Suprapubic skin (tissue), 4 donors: ENCODE measurements around the gene ZFYVE1. TPM values are rescaled to one million over a fixed set of nuclear protein-coding genes. Genes with fewer than 3 reads are reported as not detected.
"Not testable (repeated sequence)": the region's sequence is repeated elsewhere in the genome, so short reads cannot be mapped to it uniquely, and the experiment has no call there.

ENCODE experiments used
- DNase-seq, 2 donors: peaks; one replicate each; pipeline ENCODE4 v3.0.0-alpha.2; 2019; ENCODE audit warnings: low spot score in 2 of 2
- H3K27ac ChIP-seq: fragments of 200-600 bp; sonication (generic); one replicate; pipeline ENCODE4 v1.5.1; 2019
- H3K27me3 ChIP-seq: fragments of 200-600 bp; sonication (generic); one replicate; pipeline ENCODE4 v1.5.1; 2019
- H3K36me3 ChIP-seq: fragments of 200-600 bp; sonication (generic); one replicate; pipeline ENCODE4 v1.5.1; 2019
- H3K4me1 ChIP-seq: fragments of 200-600 bp; sonication (generic); one replicate; pipeline ENCODE4 v1.5.1; 2019
- H3K4me3 ChIP-seq: fragments of 200-600 bp; sonication (generic); one replicate; pipeline ENCODE4 v1.5.1; 2019; ENCODE audit warnings: mild to moderate bottlenecking
- H3K9me3 ChIP-seq: fragments of 200-600 bp; sonication (generic); one replicate; pipeline ENCODE4 v1.5.1; 2019
- CTCF ChIP-seq, 2 donors: fragments of 200-600 bp in 1 of 2; fragments of 450-650 bp in 1 of 2; sonication (generic) in 1 of 2; IDR thresholded peaks; one replicate each; pipeline ENCODE4 v1.5.1; 2016 to 2019; ENCODE audit warnings: antibody characterized with exemption in 2 of 2, mild to moderate bottlenecking in 1 of 2, moderate library complexity in 1 of 2
- EP300 ChIP-seq: sonication (generic); formaldehyde crosslinking; IDR thresholded peaks from one replicate; pipeline ENCODE4 v1.6.1; 2017; ENCODE audit warnings: antibody characterized with exemption
- POLR2A ChIP-seq, 2 donors: fragments of 450-650 bp; IDR thresholded peaks; one replicate each; pipeline ENCODE4 v1.6.1; 2017; ENCODE audit warnings: antibody characterized with exemption in 2 of 2, mild to moderate bottlenecking in 2 of 2, moderate library complexity in 2 of 2
- POLR2AphosphoS5 ChIP-seq, 3 donors: sonication (generic); formaldehyde crosslinking; IDR thresholded peaks; one replicate each; pipeline ENCODE4 v1.6.1; 2017; ENCODE audit warnings: antibody characterized with exemption in 3 of 3
- WGBS: methylation state at CpG from one replicate; pipeline ENCODE4 v1.1.5; 2018; 5-methylcytosine and 5-hydroxymethylcytosine counted together
- total RNA-seq, 4 donors: library from RNA; depleted of rRNA; stranded (reverse); fragments of >200 nt; gene quantifications; one replicate each; pipeline ENCODE4 v1.1.0, GENCODE V29; 2016

Gene ZFYVE1
- total RNA-seq, 4 donors from 2014 or later, result 17.7 to 42.9 (median 25.9) TPM

- H3K27ac ChIP-seq, result peak overlapping the region; percentile 17
- TF ChIP-seq POLR2A (IDR thresholded peaks at IDR 0.05), result no peak
- no peak for TF ChIP-seq POLR2AphosphoS5 (IDR thresholded peaks at IDR 0.05)
- no peak for TF ChIP-seq EP300
- no peak for TF ChIP-seq CTCF (IDR thresholded peaks at IDR 0.05)
- peaks cover 10% of the 10 kb centered on the region for H3K36me3 ChIP-seq
- peaks cover 33% of the 10 kb centered on the region for H3K4me1 ChIP-seq
- H3K27me3 ChIP-seq, result no peaks in the 10 kb centered on the region
- no peaks in the 10 kb centered on the region for H3K9me3 ChIP-seq
- peak overlapping the region; percentile 91 for H3K4me3 ChIP-seq
- DNase-seq, result no peak
- WGBS, result 36% methylated on average over 3 of the region's 3 CpGs
Observed at GRCh38 chr14:73027546-73027945, 640 bp upstream of the ZFYVE1 start.

GRCh38 chr14:73026243-73026844 is 562 bp downstream of the ZFYVE1 start:
- H3K27ac ChIP-seq, result peak overlapping the region; percentile 91
- H3K9me3 ChIP-seq, result no peaks in the 10 kb centered on the region
- TF ChIP-seq POLR2AphosphoS5 (IDR thresholded peaks at IDR 0.05), result no peak
- TF ChIP-seq EP300, result no peak
- TF ChIP-seq POLR2A (IDR thresholded peaks at IDR 0.05), result no peak
- no peak for TF ChIP-seq CTCF (IDR thresholded peaks at IDR 0.05)
- H3K4me1 ChIP-seq, result peaks cover 39% of the 10 kb centered on the region
- DNase-seq, result no peak
- 2% methylated on average over 13 of the region's 21 CpGs for WGBS
- no peaks in the 10 kb centered on the region for H3K27me3 ChIP-seq
- H3K36me3 ChIP-seq, result peaks cover 10% of the 10 kb centered on the region
- peak overlapping the region; percentile 91 for H3K4me3 ChIP-seq

GRCh38 chr14:73025544-73025943 is 1.4 kb downstream of the ZFYVE1 start:
- 72% methylated on average over 3 of the region's 3 CpGs for WGBS
- Histone ChIP-seq H3K27ac (no peak overlapping the region), H3K36me3 (peaks cover 18% of the 10 kb centered on the region), H3K4me1 (peaks cover 39% of the 10 kb centered on the region), H3K4me3 (peak overlapping the region; percentile 91), H3K9me3 (no peaks in the 10 kb centered on the region), H3K27me3 (no peaks in the 10 kb centered on the region)
- TF ChIP-seq POLR2A (IDR thresholded peaks at IDR 0.05) (no peak), CTCF (IDR thresholded peaks at IDR 0.05) (no peak), POLR2AphosphoS5 (IDR thresholded peaks at IDR 0.05) (no peak), EP300 (no peak)
- DNase-seq, result no peak

- Histone ChIP-seq H3K4me3 (no peak overlapping the region), H3K36me3 (peaks cover 40% of the 10 kb centered on the region), H3K27me3 (no peaks in the 10 kb centered on the region), H3K4me1 (peaks cover 41% of the 10 kb centered on the region), H3K9me3 (no peaks in the 10 kb centered on the region), H3K27ac (no peak overlapping the region)
- WGBS, result 95% methylated on average over 4 of the region's 4 CpGs
- no peak for DNase-seq
- TF ChIP-seq POLR2A (IDR thresholded peaks at IDR 0.05) (no peak), CTCF (IDR thresholded peaks at IDR 0.05) (no peak), EP300 (no peak), POLR2AphosphoS5 (IDR thresholded peaks at IDR 0.05) (no peak)
Observed at GRCh38 chr14:73022051-73022450, 4.9 kb downstream of the ZFYVE1 start.

GRCh38 chr14:73016011-73016410 is 10.9 kb downstream of the ZFYVE1 start:
- H3K27ac ChIP-seq, H3K27me3 ChIP-seq, H3K4me3 ChIP-seq, DNase-seq, H3K9me3 ChIP-seq: not testable (repeated sequence)
- Histone ChIP-seq H3K36me3 (peaks cover 38% of the 10 kb centered on the region), H3K4me1 (peaks cover 23% of the 10 kb centered on the region)
- WGBS, result 90% methylated on average over 10 of the region's 10 CpGs

GRCh38 chr14:73015552-73015951 is 11.4 kb downstream of the ZFYVE1 start:
- not testable (repeated sequence) for DNase-seq, H3K27ac ChIP-seq, H3K4me3 ChIP-seq, H3K9me3 ChIP-seq, H3K27me3 ChIP-seq
- H3K36me3 ChIP-seq, result peaks cover 34% of the 10 kb centered on the region
- 93% methylated on average over 14 of the region's 14 CpGs for WGBS
- peaks cover 23% of the 10 kb centered on the region for H3K4me1 ChIP-seq
